Esophagus (tissue), 2 donors: Measurements from ENCODE around the gene SIPA1L3. TPM values are rescaled to one million over a fixed set of nuclear protein-coding genes. Genes with fewer than 3 reads are reported as not detected.

ENCODE experiments used
- H3K27ac ChIP-seq, 2 donors: one replicate each; pipeline ENCODE4 v1.5.1; 2013; ENCODE audit warnings: low read depth in 2 of 2, mild to moderate bottlenecking in 2 of 2, inconsistent platforms in 1 of 2, low read length in 1 of 2, moderate library complexity in 1 of 2
- H3K27me3 ChIP-seq, 2 donors: one replicate each; pipeline ENCODE4 v1.6.1; 2013; ENCODE audit warnings: low read length in 2 of 2, control low read depth in 1 of 2, mild to moderate bottlenecking in 1 of 2; ENCODE audit not compliant: insufficient read depth in 2 of 2, control insufficient read depth in 1 of 2
- H3K36me3 ChIP-seq, 2 donors: one replicate each; pipeline ENCODE4 v1.6.1; 2013; ENCODE audit warnings: low read length in 1 of 2; ENCODE audit not compliant: control insufficient read depth in 2 of 2, insufficient read depth in 2 of 2
- H3K4me1 ChIP-seq, 2 donors: one replicate each; pipeline ENCODE4 v1.6.1; 2013; ENCODE audit warnings: low read length in 1 of 2; ENCODE audit not compliant: control insufficient read depth in 2 of 2, insufficient read depth in 2 of 2
- H3K4me3 ChIP-seq, 2 donors: one replicate each; pipeline ENCODE4 v1.5.1; 2013; ENCODE audit warnings: low read length in 2 of 2, mild to moderate bottlenecking in 2 of 2, low read depth in 1 of 2, moderate library complexity in 1 of 2
- H3K9me3 ChIP-seq, 2 donors: one replicate each; pipeline ENCODE4 v1.6.1; 2013; ENCODE audit warnings: mild to moderate bottlenecking in 2 of 2, low read depth in 1 of 2, low read length in 1 of 2, moderate library complexity in 1 of 2; ENCODE audit not compliant: control insufficient read depth in 2 of 2, insufficient read depth in 1 of 2
- WGBS, 2 donors: extraction: QIAGEN DNeasy Blood & Tissue Kit; methylation state at CpG; one replicate each; pipeline ENCODE4 v1.1.7; 2013; 5-methylcytosine and 5-hydroxymethylcytosine counted together
- polyA plus RNA-seq, 2 donors: library from polyadenylated mRNA; stranded (reverse); fragments of 200-250 nt; gene quantifications; one replicate each; pipeline ENCODE4 v1.2.3, GENCODE V29; 2013
- donor health status: healthy with polysubstance abuse.
- donor health status: Bipolar disorder and iron deficiency.

Gene SIPA1L3
- polyA plus RNA-seq, 2 donors: 4.1 to 11.0 TPM

GRCh38 chr19:38047641-38048040 is 140.6 kb downstream of the SIPA1L3 start:
- no peaks in the 10 kb centered on the region for H3K27me3 ChIP-seq
- peaks cover 0 to 3% of the 10 kb centered on the region in 2 donors for H3K4me1 ChIP-seq
- WGBS, 2 donors: 81 to 86% methylated on average over 15 of the region's 15 CpGs
- H3K36me3 ChIP-seq: peaks cover 0 to 3% of the 10 kb centered on the region in 2 donors
- H3K4me3 ChIP-seq: no peak overlapping the region
- H3K27ac ChIP-seq: no peak overlapping the region
- no peaks in the 10 kb centered on the region for H3K9me3 ChIP-seq

- 77 to 81% methylated on average over 10 of the region's 10 CpGs for WGBS, 2 donors
- no peak overlapping the region for H3K27ac ChIP-seq
- no peak overlapping the region for H3K4me3 ChIP-seq
- peaks cover 0 to 3% of the 10 kb centered on the region in 2 donors for H3K36me3 ChIP-seq
- H3K4me1 ChIP-seq: peaks cover 0 to 3% of the 10 kb centered on the region in 2 donors
- H3K27me3 ChIP-seq: no peaks in the 10 kb centered on the region
- no peaks in the 10 kb centered on the region for H3K9me3 ChIP-seq
These were observed 142.2 kb downstream of the SIPA1L3 start for GRCh38 chr19:38049105-38049649.

GRCh38 chr19:38055010-38055409 is 148.0 kb downstream of the SIPA1L3 start:
- no peaks in the 10 kb centered on the region for H3K9me3 ChIP-seq
- H3K27ac ChIP-seq: no peak overlapping the region
- H3K36me3 ChIP-seq: no peaks in the 10 kb centered on the region
- 76 to 78% methylated on average over 9 of the region's 9 CpGs for WGBS, 2 donors
- H3K4me3 ChIP-seq: no peak overlapping the region
- H3K4me1 ChIP-seq: no peaks in the 10 kb centered on the region
- H3K27me3 ChIP-seq: no peaks in the 10 kb centered on the region

GRCh38 chr19:38055655-38056521 is 148.9 kb downstream of the SIPA1L3 start:
- Histone ChIP-seq H3K27ac (no peak overlapping the region), H3K4me1 (no peaks in the 10 kb centered on the region), H3K27me3 (no peaks in the 10 kb centered on the region), H3K9me3 (no peaks in the 10 kb centered on the region), H3K4me3 (no peak overlapping the region), H3K36me3 (no peaks in the 10 kb centered on the region)
- 71 to 73% methylated on average over 18 of the region's 18 CpGs for WGBS, 2 donors

DNA sequence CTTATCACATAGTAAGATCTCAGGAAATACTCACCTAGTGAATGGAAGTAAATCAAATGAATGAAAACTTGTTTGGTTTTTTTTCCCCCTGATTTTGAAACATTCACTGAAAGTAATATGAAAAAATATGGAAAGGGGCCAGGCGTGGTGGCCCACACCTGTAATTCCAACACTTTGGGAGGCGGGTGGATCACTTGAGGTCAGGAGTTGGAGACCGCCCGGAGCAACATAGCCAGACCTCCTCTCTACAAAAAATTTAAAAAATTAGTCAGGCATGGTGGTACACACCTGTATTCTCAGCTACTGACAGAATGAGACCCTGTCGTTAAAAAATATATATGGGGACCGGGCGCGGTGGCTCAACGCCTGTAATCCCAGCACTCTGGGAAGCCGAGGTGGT is 149.6 kb downstream of the SIPA1L3 start:
- 92 to 95% methylated on average over 10 of the region's 10 CpGs for WGBS, 2 donors
- no peak overlapping the region for H3K27ac ChIP-seq
- no peaks in the 10 kb centered on the region for H3K36me3 ChIP-seq
- no peaks in the 10 kb centered on the region for H3K9me3 ChIP-seq
- no peaks in the 10 kb centered on the region for H3K27me3 ChIP-seq
- H3K4me3 ChIP-seq: no peak overlapping the region
- no peaks in the 10 kb centered on the region for H3K4me1 ChIP-seq

- H3K9me3 ChIP-seq: no peaks in the 10 kb centered on the region
These were observed 151.1 kb downstream of the SIPA1L3 start for GRCh38 chr19:38057959-38058690.

GRCh38 chr19:38059897-38060296 is 152.9 kb downstream of the SIPA1L3 start:
- Histone ChIP-seq H3K9me3 (no peaks in the 10 kb centered on the region), H3K36me3 (no peaks in the 10 kb centered on the region), H3K4me3 (no peak overlapping the region), H3K27ac (no peak overlapping the region), H3K27me3 (no peaks in the 10 kb centered on the region), H3K4me1 (peaks cover 0 to 2% of the 10 kb centered on the region in 2 donors)
- WGBS, 2 donors: 72 to 73% methylated on average over 7 of the region's 7 CpGs

More at GRCh38 chr19:38057959-38058690, 151.1 kb downstream of the SIPA1L3 start:
- H3K27me3 ChIP-seq: no peaks in the 10 kb centered on the region
- H3K4me3 ChIP-seq: no peak overlapping the region
- 54% methylated on average over 10 of the region's 10 CpGs for WGBS, 2 donors
- H3K36me3 ChIP-seq: no peaks in the 10 kb centered on the region
- H3K27ac ChIP-seq: peak overlapping the region; percentile 50 to 69
- peaks cover 0 to 1% of the 10 kb centered on the region in 2 donors for H3K4me1 ChIP-seq

DNA sequence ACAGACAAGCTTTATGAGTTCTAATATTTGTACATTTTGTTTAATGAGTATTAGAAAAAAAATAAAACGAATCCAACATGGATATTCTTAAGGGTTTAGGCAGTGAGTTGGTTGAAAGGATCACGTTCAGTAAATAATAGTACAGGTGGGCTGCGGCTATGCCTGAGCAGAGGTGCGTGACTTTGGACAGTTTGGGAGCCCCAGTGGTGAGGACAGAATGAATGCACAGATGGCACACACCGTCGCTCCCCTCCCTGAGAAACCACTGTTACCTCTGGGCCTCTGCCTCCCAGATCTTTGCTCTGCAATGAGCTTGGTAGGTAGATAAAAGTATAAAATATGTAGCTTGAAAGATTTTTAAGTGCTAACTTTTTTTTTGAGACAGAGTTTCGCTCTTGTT is 153.3 kb downstream of the SIPA1L3 start:
- no peak overlapping the region for H3K27ac ChIP-seq
- no peaks in the 10 kb centered on the region for H3K36me3 ChIP-seq
- 90 to 92% methylated on average over 7 of the region's 7 CpGs for WGBS, 2 donors
- H3K27me3 ChIP-seq: no peaks in the 10 kb centered on the region
- H3K4me3 ChIP-seq: no peak overlapping the region
- H3K4me1 ChIP-seq: peaks cover 0 to 2% of the 10 kb centered on the region in 2 donors
- H3K9me3 ChIP-seq: no peaks in the 10 kb centered on the region

GRCh38 chr19:38061294-38061693 is 154.3 kb downstream of the SIPA1L3 start:
- no peak overlapping the region for H3K27ac ChIP-seq
- WGBS, 2 donors: 87 to 90% methylated on average over 7 of the region's 7 CpGs
- no peaks in the 10 kb centered on the region for H3K9me3 ChIP-seq
- no peaks in the 10 kb centered on the region for H3K36me3 ChIP-seq
- no peak overlapping the region for H3K4me3 ChIP-seq
- peaks cover 0 to 2% of the 10 kb centered on the region in 2 donors for H3K4me1 ChIP-seq
- H3K27me3 ChIP-seq: no peaks in the 10 kb centered on the region
